A549 (cell line): Measurements from ENCODE around the gene RNASE12. TPM values are rescaled to one million over a fixed set of nuclear protein-coding genes. Genes with fewer than 3 reads are reported as not detected.

ENCODE experiments used
- ATAC-seq, 2 experiments: fragments of 200-7000 bp in 1 of 2; fragments of >200 bp in 1 of 2; cut with Nextera tagmentation in 1 of 2; cut with Tn5 transposase in 1 of 2; 3 replicates each; pipeline versions ENCODE4 v1.8.0 to v1.9.1; 2018 to 2020; ENCODE audit warnings: mild to moderate bottlenecking in 1 of 2, moderate library complexity in 1 of 2
- CTCF ChIA-PET: fragments of 300-600 bp; sonication (Branson Sonifier 250); formaldehyde crosslinking; extraction: SDS; loops from one replicate; lab custom pipeline; 2021; ENCODE audit warnings: antibody characterized with exemption, inconsistent platforms; lab: Yijun Ruan, JAX
- POLR2A ChIA-PET: fragments of 350-600 bp; formaldehyde crosslinking; extraction: SDS; loops from one replicate; lab custom pipeline; 2021; ENCODE audit warnings: antibody characterized with exemption, inconsistent platforms; lab: Yijun Ruan, JAX
- DNase-seq, 2 experiments: peaks; one replicate each; pipeline versions ENCODE4 v3.0.0 to v3.0.0-alpha.2; 2011 to 2016; ENCODE audit warnings: low read depth in 1 of 2, low spot score in 1 of 2
- FAIRE-seq: peaks from 2 replicates; lab custom pipeline; 2011; peaks lifted over from hg19 to GRCh38; lab: Jason Lieb, UNC
- H3K27ac ChIP-seq, 2 experiments: fragments of >200 bp; sonication (Bioruptor Twin); formaldehyde crosslinking; 3 replicates each; pipeline ENCODE4 v1.5.1; 2016 to 2017
- H3K4me1 ChIP-seq: fragments of >200 bp; sonication (Bioruptor Twin); formaldehyde crosslinking; 3 replicates; pipeline ENCODE4 v1.6.1; 2016
- H3K4me2 ChIP-seq: fragments of >200 bp; sonication (Bioruptor Twin); formaldehyde crosslinking; 3 replicates; pipeline ENCODE4 v1.6.1; 2016
- H3K4me3 ChIP-seq: fragments of >200 bp; sonication (Bioruptor Twin); formaldehyde crosslinking; 3 replicates; pipeline ENCODE4 v1.5.1; 2016
- H3K9me3 ChIP-seq: fragments of >200 bp; sonication (Bioruptor Twin); formaldehyde crosslinking; 3 replicates; pipeline ENCODE4 v1.6.1; 2016
- BHLHE40 ChIP-seq: IDR thresholded peaks from 2 replicates; pipeline ENCODE4 v1.6.1; 2012; ENCODE audit warnings: low read depth, low read length, inconsistent platforms
- CEBPB ChIP-seq, 2 experiments: fragments of >200 bp in 1 of 2; sonication (Bioruptor Twin) in 1 of 2; formaldehyde crosslinking in 1 of 2; IDR thresholded peaks; 2 replicates each; pipeline ENCODE4 v1.6.1; 2012 to 2016
- EHMT2 ChIP-seq: fragments of 200-600 bp; sonication (generic); IDR thresholded peaks from 2 replicates; pipeline ENCODE4 v1.6.1; 2016; ENCODE audit warnings: antibody characterized with exemption, low read depth, mild to moderate bottlenecking, moderate library complexity
- EP300 ChIP-seq, 2 experiments: fragments of >200 bp; sonication (Bioruptor Twin); formaldehyde crosslinking; IDR thresholded peaks; 2 replicates in 1 of 2; 3 replicates in 1 of 2; pipeline ENCODE4 v1.6.1; 2016 to 2017
- FOSL2 ChIP-seq, 2 experiments: fragments of 450-650 bp in 1 of 2; fragments of >200 bp in 1 of 2; sonication (Bioruptor Twin) in 1 of 2; formaldehyde crosslinking; IDR thresholded peaks; 2 replicates each; pipeline versions ENCODE4 v1.5.0 to v1.6.1; 2016 to 2020; ENCODE audit warnings: mild to moderate bottlenecking in 1 of 2, moderate library complexity in 1 of 2
- HOXB13 ChIP-seq: fragments of 250-450 bp; sonication (Bioruptor Pico); IDR thresholded peaks from 2 replicates; pipeline ENCODE4 v1.5.0; 2020; ENCODE audit warnings: low read depth, mild to moderate bottlenecking, moderate library complexity
- HOXB5 ChIP-seq: fragments of 250-450 bp; sonication (Bioruptor Pico); IDR thresholded peaks from 2 replicates; pipeline ENCODE4 v1.5.0; 2020; ENCODE audit warnings: mild to moderate bottlenecking, moderate library complexity
- MYC ChIP-seq: IDR thresholded peaks from 2 replicates; pipeline ENCODE4 v1.6.1; 2012; ENCODE audit warnings: mild to moderate bottlenecking, inconsistent platforms, low read length, improper control_type of control experiment, borderline replicate concordance
- NFE2L2 ChIP-seq: fragments of 150-350 bp; conservative IDR thresholded peaks from 2 replicates; pipeline ENCODE4 v1.6.1; 2014; ENCODE audit warnings: low read length
- NPAS2 ChIP-seq: fragments of 250-450 bp; sonication (Bioruptor Pico); IDR thresholded peaks from 2 replicates; pipeline ENCODE4 v1.8.0; 2022; ENCODE audit warnings: mild to moderate bottlenecking, moderate library complexity, borderline replicate concordance
- NR3C1 ChIP-seq: fragments of >200 bp; sonication (Bioruptor Twin); formaldehyde crosslinking; IDR thresholded peaks from 3 replicates; pipeline ENCODE4 v1.6.1; 2017
- PHF8 ChIP-seq: fragments of 200-600 bp; sonication (generic); IDR thresholded peaks from 2 replicates; pipeline ENCODE4 v1.6.1; 2016; ENCODE audit warnings: low read depth, mild to moderate bottlenecking, antibody characterized with exemption, moderate library complexity, borderline replicate concordance
- POLR2AphosphoS2 ChIP-seq: conservative IDR thresholded peaks from 2 replicates; pipeline ENCODE4 v1.6.1; 2012; ENCODE audit warnings: low read length, improper control_type of control experiment, inconsistent platforms
- RAD21 ChIP-seq, 2 experiments: fragments of >200 bp in 1 of 2; sonication (Bioruptor Twin) in 1 of 2; formaldehyde crosslinking in 1 of 2; IDR thresholded peaks in 1 of 2; conservative IDR thresholded peaks in 1 of 2; 2 replicates in 1 of 2; 3 replicates in 1 of 2; pipeline ENCODE4 v1.6.1; 2012 to 2018; ENCODE audit warnings: inconsistent platforms in 1 of 2
- RARB ChIP-seq: fragments of 250-450 bp; sonication (Bioruptor Pico); IDR thresholded peaks from 2 replicates; pipeline ENCODE4 v1.8.0; 2021; ENCODE audit warnings: mild to moderate bottlenecking, moderate library complexity
- RCOR1 ChIP-seq: fragments of 150-350 bp; IDR thresholded peaks from 2 replicates; pipeline ENCODE4 v1.6.1; 2014; ENCODE audit warnings: antibody characterized with exemption, low read length, low read depth
- RFX5 ChIP-seq: fragments of 450-650 bp; IDR thresholded peaks from 2 replicates; pipeline ENCODE4 v1.7.1; 2014; ENCODE audit warnings: antibody characterized with exemption, mild to moderate bottlenecking, moderate library complexity
- SMC3 ChIP-seq: fragments of >200 bp; sonication (Bioruptor Twin); formaldehyde crosslinking; IDR thresholded peaks from 3 replicates; pipeline ENCODE4 v1.6.1; 2018; ENCODE audit warnings: inconsistent platforms
- SREBF2 ChIP-seq: fragments of 450-650 bp; IDR thresholded peaks from 2 replicates; pipeline ENCODE4 v1.6.1; 2014; ENCODE audit warnings: mild to moderate bottlenecking, moderate library complexity
- ZFP36 ChIP-seq: fragments of 450-650 bp; IDR thresholded peaks from 2 replicates; pipeline ENCODE4 v1.6.1; 2014; ENCODE audit warnings: borderline replicate concordance; ENCODE audit not compliant: partially characterized antibody
- ZNF302 ChIP-seq: fragments of 250-450 bp; sonication (Bioruptor Pico); IDR thresholded peaks from 2 replicates; pipeline ENCODE4 v1.9.0; 2021; ENCODE audit warnings: inconsistent platforms, mild to moderate bottlenecking, moderate library complexity
- WGBS: methylation state at CpG from one replicate; pipeline ENCODE4 v1.1.6; 2017; ENCODE audit errors: missing lambda C conversion rate; 5-methylcytosine and 5-hydroxymethylcytosine counted together
- polyA plus RNA-seq, 4 experiments: library from polyadenylated mRNA; depleted of rRNA in 3 of 4; stranded (reverse); fragments of >200 nt; fragmentation: RNase III in 1 of 4; extraction: RNeasy Plus Mini Kit Qiagen cat#74134 plus additional on column Dnase treatment in 1 of 4; gene quantifications; 2 replicates in 3 of 4; 3 replicates in 1 of 4; pipeline ENCODE4 v1.2.3, GENCODE V29; 2011 to 2017
- TF ChIP-seq, protein P1 (sequence below): fragments of 450-650 bp; IDR thresholded peaks from 2 replicates; pipeline ENCODE4 v1.6.1; 2014; ENCODE audit warnings: antibody characterized with exemption
- TF ChIP-seq, protein P2 (sequence below): fragments of 150-350 bp; IDR thresholded peaks from 2 replicates; pipeline ENCODE4 v1.6.1; 2014; ENCODE audit warnings: low read depth, mild to moderate bottlenecking, low read length
- TF ChIP-seq, protein P3 (sequence below): fragments of >200 bp; sonication (Bioruptor Twin); formaldehyde crosslinking; IDR thresholded peaks from 2 replicates; pipeline ENCODE4 v1.6.1; 2016
- TF ChIP-seq, protein P4 (sequence below): IDR thresholded peaks from 2 replicates; pipeline ENCODE4 v1.6.1; 2012; ENCODE audit warnings: low read depth, borderline replicate concordance

The RNASE12 gene
- polyA plus RNA-seq, 2 of the 4 experiments (the other 2 are of a cell fraction), result not detected

DNA sequence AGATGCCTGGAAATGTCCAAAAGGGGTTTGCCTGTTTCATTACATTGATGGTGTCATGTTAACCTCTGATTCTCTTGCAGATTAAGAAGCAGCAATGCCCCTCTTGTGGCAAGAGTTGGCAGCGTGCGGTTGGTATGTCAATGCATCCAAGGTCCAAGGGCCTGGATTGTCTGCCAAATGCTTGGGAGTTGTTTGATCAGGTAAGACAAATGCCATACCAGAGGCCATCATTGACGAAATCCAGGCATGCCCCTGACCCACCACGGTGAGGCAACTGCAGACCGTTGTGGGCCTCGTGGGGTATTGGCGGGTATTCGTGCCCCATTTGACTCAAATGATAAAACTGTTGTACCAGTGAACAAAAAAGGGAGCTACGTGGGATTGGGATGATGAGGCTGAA, 11.4 kb upstream of the RNASE12 start:
- H3K4me3 ChIP-seq, result no peak overlapping the region
- no peaks in the 10 kb centered on the region for H3K4me1 ChIP-seq
- no peak overlapping the region for H3K27ac ChIP-seq
- no peak overlapping the region for H3K4me2 ChIP-seq
- CTCF ChIA-PET, result no interaction called here
- no peaks in the 10 kb centered on the region for H3K9me3 ChIP-seq
- ATAC-seq, result no peak
- no peak for DNase-seq
- no peak for FAIRE-seq
- WGBS, result 61% methylated on average over 9 of the region's 9 CpGs
- POLR2A ChIA-PET, result no interaction called here
- TF ChIP-seq MYC, result no peak
- TF ChIP-seq NPAS2 (CRISPR knock-in tag), result no peak
- TF ChIP-seq HOXB5 (CRISPR knock-in tag), result no peak
- no peak for TF ChIP-seq EP300 (IDR thresholded peaks at IDR 0.05)
- TF ChIP-seq, protein P1, sequence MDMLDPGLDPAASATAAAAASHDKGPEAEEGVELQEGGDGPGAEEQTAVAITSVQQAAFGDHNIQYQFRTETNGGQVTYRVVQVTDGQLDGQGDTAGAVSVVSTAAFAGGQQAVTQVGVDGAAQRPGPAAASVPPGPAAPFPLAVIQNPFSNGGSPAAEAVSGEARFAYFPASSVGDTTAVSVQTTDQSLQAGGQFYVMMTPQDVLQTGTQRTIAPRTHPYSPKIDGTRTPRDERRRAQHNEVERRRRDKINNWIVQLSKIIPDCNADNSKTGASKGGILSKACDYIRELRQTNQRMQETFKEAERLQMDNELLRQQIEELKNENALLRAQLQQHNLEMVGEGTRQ, result no peak
- TF ChIP-seq EHMT2, result no peak
- TF ChIP-seq RAD21 (conservative IDR thresholded peaks at IDR 0.05 in 1 of 2, IDR thresholded peaks at IDR 0.05 in 1 of 2), result no peak
- no peak for TF ChIP-seq RFX5
- TF ChIP-seq POLR2AphosphoS2, result no peak
- no peak for TF ChIP-seq PHF8
- TF ChIP-seq ZFP36, result no peak
- no peak for TF ChIP-seq CEBPB (IDR thresholded peaks at IDR 0.05)
- no peak for TF ChIP-seq NR3C1
- no peak for TF ChIP-seq ZNF302
- no peak for TF ChIP-seq SMC3
- TF ChIP-seq, protein P2, sequence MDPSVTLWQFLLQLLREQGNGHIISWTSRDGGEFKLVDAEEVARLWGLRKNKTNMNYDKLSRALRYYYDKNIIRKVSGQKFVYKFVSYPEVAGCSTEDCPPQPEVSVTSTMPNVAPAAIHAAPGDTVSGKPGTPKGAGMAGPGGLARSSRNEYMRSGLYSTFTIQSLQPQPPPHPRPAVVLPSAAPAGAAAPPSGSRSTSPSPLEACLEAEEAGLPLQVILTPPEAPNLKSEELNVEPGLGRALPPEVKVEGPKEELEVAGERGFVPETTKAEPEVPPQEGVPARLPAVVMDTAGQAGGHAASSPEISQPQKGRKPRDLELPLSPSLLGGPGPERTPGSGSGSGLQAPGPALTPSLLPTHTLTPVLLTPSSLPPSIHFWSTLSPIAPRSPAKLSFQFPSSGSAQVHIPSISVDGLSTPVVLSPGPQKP, result no peak
- TF ChIP-seq FOSL2 (IDR thresholded peaks at IDR 0.05), result no peak
- no peak for TF ChIP-seq FOSL2 (CRISPR knock-in tag; IDR thresholded peaks at IDR 0.05)

DNA sequence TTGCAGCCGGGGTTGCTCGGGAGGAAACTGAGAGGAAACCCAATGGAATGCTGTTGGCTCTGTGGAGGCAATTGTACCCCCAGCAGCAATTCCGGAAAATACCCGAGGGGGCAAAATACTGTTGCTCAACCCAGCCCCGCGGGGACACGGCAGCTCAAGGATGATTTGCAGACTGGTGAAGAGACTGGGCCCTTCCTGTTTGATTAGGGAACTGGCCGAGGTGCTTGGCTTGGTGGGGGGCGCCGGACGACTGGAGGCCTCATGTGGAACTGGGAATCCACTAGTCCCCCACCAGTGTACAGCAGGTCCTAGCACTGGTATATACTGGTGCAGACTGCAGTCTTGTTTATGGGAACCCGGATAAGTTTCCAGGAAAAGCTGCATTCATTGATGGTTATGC, 10.3 kb upstream of the RNASE12 start:
- no peak for FAIRE-seq
- CTCF ChIA-PET, result interaction anchor here (1.6 to 2.4 kb wide), 2 partner anchors 8 to 274 kb away, joined by 6 to 23 read pairs; no protein-coding TSS in a partner anchor
- no peak overlapping the region for H3K27ac ChIP-seq
- POLR2A ChIA-PET, result interaction anchor here (0.6 kb wide), 1 partner anchor 82 kb away, joined by 4 read pairs; no protein-coding TSS in a partner anchor
- WGBS, result 58% methylated on average over 9 of the region's 12 CpGs
- no peak for DNase-seq
- H3K9me3 ChIP-seq, result no peaks in the 10 kb centered on the region
- no peak for TF ChIP-seq RARB
- TF ChIP-seq PHF8, result no peak
- TF ChIP-seq HOXB13 (CRISPR knock-in tag), result no peak
- TF ChIP-seq FOSL2 (IDR thresholded peaks at IDR 0.05), result no peak
- TF ChIP-seq FOSL2 (CRISPR knock-in tag; IDR thresholded peaks at IDR 0.05), result no peak
- TF ChIP-seq, protein P3, sequence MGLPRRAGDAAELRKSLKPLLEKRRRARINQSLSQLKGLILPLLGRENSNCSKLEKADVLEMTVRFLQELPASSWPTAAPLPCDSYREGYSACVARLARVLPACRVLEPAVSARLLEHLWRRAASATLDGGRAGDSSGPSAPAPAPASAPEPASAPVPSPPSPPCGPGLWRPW, result no peak
- no peak for TF ChIP-seq RCOR1
- no peak for TF ChIP-seq RAD21 (conservative IDR thresholded peaks at IDR 0.05 in 1 of 2, IDR thresholded peaks at IDR 0.05 in 1 of 2)
- no peak for TF ChIP-seq NFE2L2
- TF ChIP-seq, protein P4, sequence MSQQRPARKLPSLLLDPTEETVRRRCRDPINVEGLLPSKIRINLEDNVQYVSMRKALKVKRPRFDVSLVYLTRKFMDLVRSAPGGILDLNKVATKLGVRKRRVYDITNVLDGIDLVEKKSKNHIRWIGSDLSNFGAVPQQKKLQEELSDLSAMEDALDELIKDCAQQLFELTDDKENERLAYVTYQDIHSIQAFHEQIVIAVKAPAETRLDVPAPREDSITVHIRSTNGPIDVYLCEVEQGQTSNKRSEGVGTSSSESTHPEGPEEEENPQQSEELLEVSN, result no peak
- TF ChIP-seq HOXB5 (CRISPR knock-in tag), result no peak
- TF ChIP-seq SREBF2, result no peak
- TF ChIP-seq POLR2AphosphoS2, result no peak
- TF ChIP-seq CEBPB (IDR thresholded peaks at IDR 0.05), result no peak
- no peak for TF ChIP-seq BHLHE40
- no peak overlapping the region for H3K4me2 ChIP-seq
- no peaks in the 10 kb centered on the region for H3K4me1 ChIP-seq
- no peak for ATAC-seq
- H3K4me3 ChIP-seq, result no peak overlapping the region
